GM18519 (cell line): ENCODE results near the gene DAAM2.

Source experiments
- ATAC-seq: cut with Tn5 transposase; IDR thresholded peaks from one replicate; pipeline ENCODE4 v1.9.1; 2021; ENCODE audit warnings: mild to moderate bottlenecking, moderate library complexity; ENCODE audit not compliant: unreplicated experiment, low FRiP score

Gene DAAM2

GRCh38 chr6:39881851-39882530 lies 89.8 kb downstream of the DAAM2 start:
- no peak for ATAC-seq

DNA sequence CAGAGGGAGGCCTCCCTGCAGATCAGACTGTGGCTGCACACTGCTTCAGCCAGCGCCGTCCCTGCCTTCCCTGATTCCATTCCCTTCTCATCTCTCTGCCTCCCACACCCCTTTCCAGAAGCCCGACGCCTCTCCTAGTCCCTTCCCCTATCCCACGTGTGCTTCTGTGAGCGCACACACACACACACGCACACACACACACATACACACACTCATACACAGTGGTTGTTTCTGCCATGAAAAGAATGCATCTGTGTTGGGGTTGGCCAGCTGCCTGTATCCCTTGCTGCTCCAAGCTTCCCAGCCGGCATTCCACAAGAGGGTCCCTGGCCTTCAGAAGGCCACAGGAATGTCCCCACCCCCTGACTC lies 90.3 kb downstream of the DAAM2 start:
- ATAC-seq = no peak

DNA sequence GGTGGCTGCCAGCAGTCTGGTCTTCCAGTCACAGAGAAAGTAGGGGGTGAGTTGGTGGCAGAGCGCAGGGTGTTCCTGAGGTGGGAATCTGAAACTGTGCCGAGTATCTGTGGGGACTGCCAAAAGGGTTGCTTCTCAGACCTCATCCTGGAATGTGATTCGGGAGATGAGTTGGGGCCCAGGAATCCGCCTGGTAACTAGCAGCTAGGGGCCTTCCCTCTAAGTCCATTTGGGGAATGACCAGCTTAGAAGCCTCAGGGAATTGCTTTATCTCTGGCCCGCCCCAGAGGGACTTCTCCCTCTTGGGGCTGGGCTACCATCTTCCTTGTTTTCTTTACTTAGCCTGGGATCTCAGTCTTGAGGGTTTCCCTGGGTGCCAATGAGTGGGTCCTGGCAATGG lies 92.5 kb downstream of the DAAM2 start:
- ATAC-seq = no peak

GRCh38 chr6:39885691-39886090 lies 93.5 kb downstream of the DAAM2 start:
- no peak for ATAC-seq

- ATAC-seq = no peak
Measured at GRCh38 chr6:39886871-39887270, 94.7 kb downstream of the DAAM2 start.

DNA sequence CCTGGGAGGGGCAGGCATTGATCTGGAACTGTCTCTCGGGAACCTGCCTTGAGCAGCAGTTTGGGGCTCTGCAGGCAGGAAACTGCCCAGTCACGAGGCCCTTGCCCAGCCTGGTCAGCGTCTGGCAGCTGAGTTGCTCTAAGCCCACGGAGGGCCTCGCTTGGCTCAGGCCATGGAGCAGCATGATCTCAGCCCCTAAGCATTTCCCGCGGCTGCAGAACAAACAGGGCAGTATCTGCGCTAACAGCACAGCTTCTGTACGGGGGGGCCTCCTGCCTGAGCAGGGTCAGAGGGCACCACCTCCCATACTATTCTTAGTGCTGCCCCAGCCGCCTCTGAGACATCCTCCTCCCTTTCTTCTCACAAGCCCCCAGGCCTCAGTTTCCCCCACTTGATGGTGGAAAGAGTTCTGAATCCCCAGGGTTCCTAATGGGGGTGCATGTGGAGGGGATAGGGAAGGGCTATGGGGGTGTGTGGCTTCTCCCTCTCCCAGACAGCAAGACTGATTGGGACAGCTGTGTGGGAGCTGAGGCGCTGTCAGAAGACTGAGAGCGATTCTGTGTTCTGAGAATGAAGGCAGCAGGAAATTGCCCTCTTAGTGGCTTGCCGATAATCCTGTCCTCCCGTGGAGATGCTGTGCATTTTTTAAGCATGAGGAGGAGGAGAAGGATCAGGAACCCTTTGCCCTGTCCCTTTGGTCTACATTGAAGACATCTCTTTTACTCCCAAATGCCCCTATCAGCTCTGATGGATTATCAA lies 95.7 kb downstream of the DAAM2 start:
- ATAC-seq = no peak

DNA sequence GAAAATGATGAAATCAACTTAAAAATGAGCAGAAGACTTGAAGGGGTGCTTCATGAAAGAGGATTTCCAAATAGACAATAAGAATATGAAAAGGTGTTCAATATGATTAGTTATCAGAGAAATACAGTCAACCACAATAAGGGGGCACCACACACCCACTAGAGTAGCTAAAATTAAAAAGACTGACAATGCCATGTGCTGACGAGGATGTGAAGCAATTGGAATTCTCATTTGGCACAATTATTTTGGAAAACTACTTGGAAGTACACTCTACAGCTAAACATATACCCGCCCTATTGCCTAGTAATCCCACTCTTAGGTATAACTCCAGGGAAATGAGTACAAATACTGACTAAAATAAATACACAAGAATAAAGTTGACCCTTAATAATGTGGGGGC lies 97.1 kb downstream of the DAAM2 start:
- ATAC-seq = no peak

DNA sequence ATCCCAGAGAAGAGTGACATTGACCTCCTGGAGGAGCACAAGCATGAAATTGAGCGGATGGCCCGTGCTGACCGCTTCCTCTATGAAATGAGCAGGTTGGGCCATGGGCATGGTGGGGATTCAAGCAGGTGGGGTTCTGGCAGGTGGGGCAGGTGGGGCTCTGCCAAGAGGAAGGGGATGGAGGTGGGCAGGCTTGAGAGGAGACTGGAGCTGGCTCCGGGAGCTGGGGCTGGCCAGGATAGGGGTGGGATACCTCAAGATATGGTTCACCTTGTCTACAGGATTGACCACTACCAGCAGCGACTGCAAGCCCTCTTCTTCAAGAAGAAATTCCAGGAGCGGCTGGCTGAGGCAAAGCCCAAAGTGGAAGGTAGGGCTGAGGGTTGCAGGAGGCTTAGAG lies 99.2 kb downstream of the DAAM2 start:
- ATAC-seq = no peak

- no peak for ATAC-seq
Measured at GRCh38 chr6:39891976-39892375, 99.8 kb downstream of the DAAM2 start.

GRCh38 chr6:39892490-39893129 lies 100.4 kb downstream of the DAAM2 start:
- ATAC-seq = no peak

GRCh38 chr6:39893286-39893685 lies 101.1 kb downstream of the DAAM2 start:
- ATAC-seq = no peak

- no peak for ATAC-seq
Measured at GRCh38 chr6:39896701-39897100, 104.5 kb downstream of the DAAM2 start.

DNA sequence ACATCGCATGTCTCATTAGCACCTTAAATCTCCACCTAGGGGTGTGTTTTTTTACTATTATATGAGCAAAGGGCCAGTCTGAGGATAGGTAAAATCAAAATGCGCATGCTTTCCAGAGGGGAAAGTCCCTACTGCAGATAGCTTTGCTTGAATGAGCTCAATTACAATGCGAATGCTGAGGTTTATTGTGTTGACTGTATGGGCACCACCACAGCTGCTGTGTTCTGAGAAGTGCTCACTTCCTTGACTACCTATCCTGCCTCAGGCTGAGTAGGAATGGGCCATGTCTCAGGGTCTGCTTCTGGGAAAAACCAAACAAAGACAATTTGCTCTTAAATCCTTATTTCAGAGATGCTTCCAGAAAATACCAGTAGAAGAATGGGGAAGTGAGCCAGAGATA lies 105.5 kb downstream of the DAAM2 start:
- ATAC-seq = no peak

- no peak for ATAC-seq
Measured at GRCh38 chr6:39898625-39899024, 106.4 kb downstream of the DAAM2 start.

DNA sequence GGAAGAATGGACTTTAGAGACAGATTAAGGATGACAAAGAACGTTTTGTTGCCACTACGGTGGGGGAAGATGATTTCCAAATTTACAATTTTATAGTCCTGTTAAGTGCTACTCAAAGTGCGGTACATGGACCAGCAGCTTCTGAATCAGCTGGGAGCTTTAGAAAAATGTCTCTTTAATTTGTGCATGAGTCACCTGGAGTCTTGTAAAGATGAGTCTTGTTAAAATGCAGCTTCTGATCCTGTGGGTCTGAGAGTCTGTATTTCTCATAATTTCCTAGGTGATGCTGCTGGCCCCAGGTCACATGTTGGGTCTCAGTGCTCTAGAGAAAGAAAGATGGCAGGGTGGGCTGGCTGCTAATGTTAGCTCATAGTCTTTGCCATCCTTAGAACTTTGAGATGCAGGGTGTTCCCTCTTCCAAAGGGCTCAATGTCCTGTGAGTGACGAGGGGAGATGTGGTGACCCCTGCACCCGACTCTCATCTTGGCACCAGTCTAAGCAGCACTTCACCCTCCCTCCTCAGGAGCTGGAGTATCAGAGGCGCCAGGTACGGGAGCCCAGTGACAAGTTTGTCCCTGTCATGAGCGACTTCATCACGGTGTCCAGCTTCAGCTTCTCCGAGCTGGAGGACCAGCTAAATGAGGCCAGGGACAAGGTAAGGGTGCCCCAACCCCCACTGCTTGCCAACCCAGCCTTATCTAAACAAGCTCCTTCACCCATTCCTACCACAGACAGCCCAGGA lies 107.5 kb downstream of the DAAM2 start:
- ATAC-seq = no peak

DNA sequence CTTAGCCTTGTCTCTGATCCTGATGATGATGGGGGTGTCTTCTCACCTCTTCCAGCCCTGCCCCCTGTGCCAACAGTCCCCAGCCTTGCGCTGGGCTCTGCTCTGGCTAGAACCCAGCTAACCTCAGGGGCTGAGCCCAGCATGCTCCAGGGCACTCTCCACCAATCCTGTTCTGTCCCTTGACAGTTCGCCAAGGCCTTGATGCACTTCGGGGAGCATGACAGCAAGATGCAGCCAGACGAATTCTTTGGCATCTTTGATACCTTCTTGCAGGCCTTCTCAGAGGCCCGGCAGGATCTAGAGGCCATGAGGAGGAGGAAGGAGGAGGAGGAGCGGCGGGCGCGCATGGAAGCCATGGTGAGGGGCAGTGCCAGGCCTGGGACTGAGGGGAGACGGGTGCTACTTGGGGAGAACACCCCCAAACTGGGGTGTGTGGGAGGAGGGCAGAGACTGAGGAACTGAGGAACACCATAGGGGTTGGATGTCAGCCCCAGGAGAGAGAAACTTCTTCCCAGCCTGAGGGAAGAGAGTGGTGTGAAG lies 109.0 kb downstream of the DAAM2 start:
- ATAC-seq = no peak

- no peak for ATAC-seq
Measured at GRCh38 chr6:39901670-39902069, 109.5 kb downstream of the DAAM2 start.

DNA sequence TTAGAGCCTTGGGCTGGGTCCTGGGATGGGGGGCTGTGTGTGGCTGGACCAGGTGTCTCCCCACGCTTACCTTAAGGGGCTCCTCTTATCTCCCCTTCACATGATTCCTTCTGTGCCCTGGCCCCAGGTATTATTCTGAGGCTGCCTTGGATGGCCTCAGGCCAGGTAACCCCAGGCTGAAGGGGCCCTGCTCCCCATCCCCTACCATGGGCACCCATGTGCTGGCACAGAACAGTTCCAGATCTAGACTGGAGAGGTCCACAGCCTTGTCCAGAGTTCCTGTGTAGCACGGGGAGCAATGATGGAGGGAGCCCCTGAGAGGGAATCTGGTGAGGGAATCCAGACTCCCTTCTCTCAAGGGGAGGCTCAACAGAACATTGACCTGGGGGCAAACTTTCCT lies 110.0 kb downstream of the DAAM2 start:
- no peak for ATAC-seq

GRCh38 chr6:39902786-39903465 lies 110.8 kb downstream of the DAAM2 start:
- ATAC-seq = no peak

- ATAC-seq = no peak
Measured at GRCh38 chr6:39903656-39904055, 111.5 kb downstream of the DAAM2 start.
